Thoracic aorta (tissue), 2 donors: Measurements from ENCODE around the gene SCP2. TPM values are rescaled to one million over a fixed set of nuclear protein-coding genes. Genes with fewer than 3 reads are reported as not detected.

Source experiments
- ATAC-seq: fragments of 150-250 bp; one replicate; pipeline ENCODE4 v1.8.0; 2017; ENCODE audit warnings: low read depth; ENCODE audit not compliant: insufficient number of reproducible peaks, low FRiP score
- DNase-seq: peaks from one replicate; pipeline ENCODE4 v3.0.0-alpha.2; 2020; ENCODE audit warnings: low spot score
- H3K27ac ChIP-seq, 2 donors: fragments of 200-600 bp; sonication (generic); 1 replicate in 1 of 2; 2 replicates in 1 of 2; pipeline ENCODE4 v1.5.1; 2016; ENCODE audit warnings: mild to moderate bottlenecking in 2 of 2, moderate library complexity in 2 of 2
- H3K27me3 ChIP-seq: fragments of 200-600 bp; sonication (generic); replicated peaks from 2 replicates; pipeline ENCODE4 v1.6.0; 2016; ENCODE audit warnings: mild to moderate bottlenecking; ENCODE audit not compliant: insufficient read depth
- H3K36me3 ChIP-seq: fragments of 200-600 bp; sonication (generic); one replicate; pipeline ENCODE4 v1.5.1; 2016
- H3K4me1 ChIP-seq, 2 donors: fragments of 200-600 bp; sonication (generic); 1 replicate in 1 of 2; 2 replicates in 1 of 2; pipeline versions ENCODE4 v1.5.1 to v1.6.0; 2016; ENCODE audit warnings: low read depth in 2 of 2, mild to moderate bottlenecking in 1 of 2; ENCODE audit not compliant: control insufficient read depth in 1 of 2
- H3K4me3 ChIP-seq: fragments of 200-600 bp; sonication (generic); 2 replicates; pipeline ENCODE4 v1.5.1; 2016; ENCODE audit warnings: mild to moderate bottlenecking
- H3K9me3 ChIP-seq: fragments of 200-600 bp; sonication (generic); 2 replicates; pipeline ENCODE4 v1.5.1; 2016
- CTCF ChIP-seq: fragments of 200-600 bp; sonication (generic); IDR thresholded peaks from one replicate; pipeline ENCODE4 v1.5.1; 2019; ENCODE audit warnings: antibody characterized with exemption
- total RNA-seq, 2 donors: library from RNA; depleted of rRNA; stranded (reverse); fragments of >200 nt; gene quantifications; one replicate each; pipeline versions ENCODE4 v1.1.0 to v1.2.3, GENCODE V29; 2016

Gene SCP2
- total RNA-seq, 2 donors from 2014 or later = 75.1 to 99.9 TPM

GRCh38 chr1:53031732-53032131 lies 104.7 kb downstream of the SCP2 start:
- no peak for TF ChIP-seq CTCF
- Histone ChIP-seq H3K27ac (no peak overlapping the region), H3K36me3 (peaks cover 14% of the 10 kb centered on the region), H3K4me3 (no peak overlapping the region), H3K9me3 (no peaks in the 10 kb centered on the region), H3K27me3 (no peaks in the 10 kb centered on the region), H3K4me1 (no peaks in the 10 kb centered on the region)
- DNase-seq = no peak
- no peak for ATAC-seq

GRCh38 chr1:53037159-53037558 lies 110.1 kb downstream of the SCP2 start:
- TF ChIP-seq CTCF = no peak
- peaks cover 17% of the 10 kb centered on the region for H3K36me3 ChIP-seq
- H3K27me3 ChIP-seq = no peaks in the 10 kb centered on the region
- H3K4me3 ChIP-seq = no peak overlapping the region
- no peak overlapping the region for H3K27ac ChIP-seq
- DNase-seq (no peak), ATAC-seq (no peak)
- H3K9me3 ChIP-seq = no peaks in the 10 kb centered on the region
- no peaks in the 10 kb centered on the region for H3K4me1 ChIP-seq

- DNase-seq = no peak
- H3K4me1 ChIP-seq = no peaks in the 10 kb centered on the region
- no peaks in the 10 kb centered on the region for H3K9me3 ChIP-seq
- H3K36me3 ChIP-seq = peaks cover 13% of the 10 kb centered on the region
- no peak for ATAC-seq
- no peak for TF ChIP-seq CTCF
- H3K27ac ChIP-seq = no peak overlapping the region
- H3K27me3 ChIP-seq = no peaks in the 10 kb centered on the region
- H3K4me3 ChIP-seq = no peak overlapping the region
Measured at GRCh38 chr1:53038566-53038965, 111.5 kb downstream of the SCP2 start.

- Histone ChIP-seq H3K36me3 (peaks cover 13% of the 10 kb centered on the region), H3K27me3 (no peaks in the 10 kb centered on the region), H3K27ac (no peak overlapping the region), H3K4me3 (no peak overlapping the region), H3K9me3 (no peaks in the 10 kb centered on the region), H3K4me1 (peaks cover 0 to 15% of the 10 kb centered on the region in 2 donors)
- DNase-seq (no peak), ATAC-seq (no peak)
- TF ChIP-seq CTCF = no peak
Measured at GRCh38 chr1:53043271-53043670, 116.2 kb downstream of the SCP2 start.

GRCh38 chr1:53044926-53045325 lies 117.8 kb downstream of the SCP2 start:
- Histone ChIP-seq H3K27ac (no peak overlapping the region), H3K4me3 (no peak overlapping the region), H3K4me1 (peaks cover 4 to 31% of the 10 kb centered on the region in 2 donors), H3K27me3 (no peaks in the 10 kb centered on the region), H3K36me3 (peaks cover 4% of the 10 kb centered on the region), H3K9me3 (no peaks in the 10 kb centered on the region)
- TF ChIP-seq CTCF = no peak
- ATAC-seq (no peak), DNase-seq (no peak)
